NCI-H2107 treated with DMSO at 0.1 percent for 48 hours (cell line): ENCODE measurements around the gene HIC2.
"Not testable (repeated sequence)": the region's sequence is repeated elsewhere in the genome, so short reads cannot be mapped to it uniquely, and the experiment has no call there.

Experiments
- DNase-seq: peaks from one replicate; lab custom pipeline; 2025; ENCODE audit not compliant: unreplicated experiment; lab: John Stamatoyannopoulos, UW

Gene HIC2

DNA sequence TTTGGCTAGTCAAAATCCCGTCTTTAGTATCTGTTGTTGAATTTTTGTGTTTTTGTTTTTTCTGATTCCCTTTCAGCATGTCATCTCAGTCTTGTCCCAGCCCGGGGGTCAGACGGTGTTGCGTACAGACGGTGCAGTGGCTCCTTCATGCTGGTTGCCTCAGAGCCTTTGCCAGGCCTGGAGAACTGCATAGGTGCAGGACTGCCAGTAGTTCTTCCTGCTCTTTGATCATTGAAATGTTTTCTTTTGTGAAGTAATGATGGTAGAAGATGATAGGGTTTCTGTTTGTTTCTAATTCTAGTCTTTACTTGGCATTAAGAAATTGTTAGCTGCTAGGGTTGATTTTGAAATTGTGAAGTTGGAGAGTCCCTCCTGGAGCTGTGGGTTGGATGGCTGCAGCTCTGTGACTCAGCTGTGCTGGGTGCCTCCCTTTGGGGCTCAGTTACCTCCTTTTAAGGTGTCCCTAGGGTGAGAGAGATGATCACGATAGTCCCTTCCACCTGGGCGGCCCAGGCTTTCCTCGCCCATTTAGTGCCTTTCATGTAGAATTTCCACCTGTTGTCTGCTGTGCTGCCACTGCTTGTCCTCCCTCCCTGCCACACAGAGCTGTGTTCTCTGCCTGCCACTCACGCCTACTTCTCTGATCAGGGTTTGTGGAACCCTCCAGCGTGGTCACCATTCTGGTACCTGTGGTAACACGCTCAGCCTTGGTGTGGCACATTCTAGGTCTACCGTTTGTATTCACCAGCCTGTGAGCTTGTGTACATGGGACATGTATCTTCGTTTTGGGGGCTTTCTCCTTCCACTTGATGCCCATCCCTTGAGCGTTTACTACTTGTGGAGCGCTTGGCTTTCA lies 17.4 kb downstream of the HIC2 start:
- DNase-seq: not testable (repeated sequence)

DNA sequence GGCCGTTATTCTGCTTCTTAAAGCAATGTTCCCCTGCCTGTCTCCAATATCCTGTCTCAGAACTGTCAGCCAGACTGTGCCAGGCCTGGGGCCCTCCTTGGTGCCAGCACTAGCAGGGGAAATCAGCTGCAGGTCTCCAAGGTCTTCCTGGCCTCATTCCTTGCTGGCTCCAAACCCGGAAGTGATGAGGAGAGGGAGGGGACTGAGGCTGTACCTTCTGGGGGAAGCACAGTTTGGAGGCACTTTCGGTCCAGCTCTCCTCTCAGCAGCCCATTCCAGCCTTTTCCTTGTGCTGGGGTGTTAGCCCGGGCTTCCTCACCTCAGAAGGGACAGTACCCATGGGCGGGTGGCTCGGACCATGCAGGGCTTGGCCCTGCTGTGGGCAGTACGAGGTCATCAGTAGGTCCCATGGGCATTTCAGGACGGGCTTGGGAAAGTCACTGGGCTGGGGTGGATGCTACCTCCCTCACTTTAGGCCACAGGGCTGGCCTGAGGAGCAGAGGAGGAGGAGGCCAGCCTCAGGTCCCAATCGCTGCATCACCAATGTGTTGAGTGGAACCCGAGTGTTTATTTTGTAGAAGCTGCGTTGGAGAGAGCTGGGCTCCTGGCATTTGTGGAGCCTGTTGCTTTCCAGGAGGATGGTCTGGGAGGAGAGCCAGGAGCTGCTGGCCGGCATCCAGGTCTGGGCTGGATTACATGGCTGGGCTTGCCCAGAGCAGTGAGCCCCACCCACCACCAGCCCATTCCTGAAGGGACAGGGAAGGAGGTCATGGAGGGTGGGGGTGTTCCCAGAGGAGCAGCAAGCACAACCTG lies 19.0 kb downstream of the HIC2 start:
- not testable (repeated sequence) for DNase-seq

DNA sequence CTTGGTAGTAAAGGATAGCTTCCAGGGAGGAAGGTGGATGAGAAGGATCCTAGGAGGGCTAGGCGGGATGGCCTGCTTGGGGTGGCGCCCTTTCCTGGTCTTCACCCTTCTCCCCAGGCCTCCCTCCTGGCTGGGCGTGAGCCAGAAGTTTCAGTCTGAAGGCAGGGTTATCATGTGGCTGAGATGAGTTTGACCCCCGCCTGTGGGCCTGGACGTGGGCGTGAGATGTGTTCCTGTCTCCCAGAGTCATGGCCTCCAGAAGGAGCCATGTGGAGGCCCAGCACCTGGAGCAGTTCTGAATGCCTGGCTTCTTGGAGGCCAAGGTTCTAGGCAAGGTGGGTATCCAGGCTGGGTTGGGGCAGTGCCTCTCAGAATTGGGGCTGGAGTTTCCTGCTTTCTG lies 20.8 kb downstream of the HIC2 start:
- not testable (repeated sequence) for DNase-seq

DNA sequence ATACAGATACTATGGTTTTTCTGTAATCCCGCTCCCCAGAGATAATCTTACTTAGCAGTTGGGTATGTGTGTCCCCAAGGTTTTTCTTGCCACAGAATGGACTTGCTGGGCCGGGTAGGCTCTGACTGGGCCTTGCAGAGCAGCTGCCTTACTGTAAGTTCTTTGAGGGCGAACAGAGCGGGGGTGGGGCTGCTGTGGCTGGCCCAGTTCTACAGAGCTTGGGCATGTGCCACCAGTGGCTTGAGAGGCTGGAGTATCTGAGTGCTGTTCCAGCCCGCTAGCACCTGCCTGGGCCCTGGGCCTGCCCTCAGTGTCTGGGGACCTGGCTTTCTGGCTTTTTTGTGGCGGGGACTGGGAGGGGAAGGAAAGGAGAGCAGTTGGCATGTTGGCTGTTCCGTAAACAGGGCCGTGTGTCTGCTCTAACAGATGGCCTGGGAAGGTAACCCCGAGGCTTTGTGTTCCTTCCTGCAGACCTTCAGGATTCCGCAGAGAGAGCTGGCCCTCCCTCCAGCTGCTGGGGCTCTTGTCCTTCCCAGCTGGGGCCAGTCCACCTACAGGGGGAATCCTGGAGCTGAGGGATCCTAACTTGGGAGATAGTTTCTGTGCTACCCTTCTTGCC lies 23.0 kb downstream of the HIC2 start:
- not testable (repeated sequence) for DNase-seq

- DNase-seq: not testable (repeated sequence)
These were observed 23.5 kb downstream of the HIC2 start for GRCh38 chr22:21440676-21441075.

- not testable (repeated sequence) for DNase-seq
These were observed 24.0 kb downstream of the HIC2 start for GRCh38 chr22:21441170-21441569.

GRCh38 chr22:21442123-21442522 lies 25.0 kb downstream of the HIC2 start:
- DNase-seq: not testable (repeated sequence)

DNA sequence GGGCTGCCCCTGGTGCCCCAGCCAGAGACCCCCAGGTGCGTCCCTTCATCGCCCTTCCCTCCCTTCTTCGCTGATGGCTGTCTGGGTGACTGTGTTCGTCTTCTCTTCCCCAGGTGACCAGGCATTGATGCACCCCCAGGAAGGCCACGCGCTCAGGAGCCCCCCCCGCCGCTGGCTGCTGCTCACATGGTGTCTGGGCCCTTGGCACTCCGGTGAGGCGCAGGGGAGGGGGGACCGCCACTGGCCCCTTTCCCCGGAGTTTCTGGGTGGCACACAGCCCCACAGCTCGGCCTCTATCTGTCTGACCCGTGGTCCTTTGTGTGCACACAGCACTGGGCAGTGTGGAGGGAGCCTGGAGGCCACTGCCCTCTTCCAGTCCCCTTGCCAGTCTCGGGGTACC lies 25.5 kb downstream of the HIC2 start:
- not testable (repeated sequence) for DNase-seq

DNA sequence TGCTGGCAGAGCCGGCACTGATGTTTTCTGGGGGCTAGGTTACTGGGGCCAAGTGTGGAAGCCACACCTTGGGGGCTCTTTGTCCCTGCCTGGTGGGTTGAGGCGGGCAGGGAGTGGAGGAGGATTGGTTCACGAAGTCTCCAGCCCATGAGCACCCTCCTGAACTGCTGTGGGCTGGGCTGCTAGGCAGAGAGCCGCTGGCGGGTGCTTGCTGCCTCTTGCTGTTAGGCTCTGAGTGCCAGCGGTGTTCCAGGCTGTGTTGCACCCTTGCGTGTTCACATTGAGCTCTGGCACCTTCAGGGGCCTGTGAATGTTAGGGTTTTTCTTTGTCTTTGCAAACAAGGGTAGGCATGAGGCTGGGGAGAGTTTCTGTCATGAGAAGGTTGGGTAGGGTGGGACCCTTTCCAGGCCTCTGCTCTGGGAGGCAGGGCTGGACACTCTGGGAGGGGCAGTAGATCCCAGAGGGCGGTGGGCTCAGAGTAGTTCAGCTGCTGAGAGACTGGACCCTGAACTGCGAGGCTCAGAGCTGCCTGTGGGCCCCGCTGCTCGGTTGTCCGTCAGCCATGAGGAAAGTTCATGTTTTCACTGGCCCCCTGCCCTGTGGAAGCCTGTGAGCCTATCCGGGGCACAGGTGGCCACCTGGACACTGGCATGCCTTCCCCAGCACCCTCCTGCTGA lies 26.0 kb downstream of the HIC2 start:
- DNase-seq: no peak

GRCh38 chr22:21443735-21444421 lies 26.7 kb downstream of the HIC2 start:
- DNase-seq: no peak

DNA sequence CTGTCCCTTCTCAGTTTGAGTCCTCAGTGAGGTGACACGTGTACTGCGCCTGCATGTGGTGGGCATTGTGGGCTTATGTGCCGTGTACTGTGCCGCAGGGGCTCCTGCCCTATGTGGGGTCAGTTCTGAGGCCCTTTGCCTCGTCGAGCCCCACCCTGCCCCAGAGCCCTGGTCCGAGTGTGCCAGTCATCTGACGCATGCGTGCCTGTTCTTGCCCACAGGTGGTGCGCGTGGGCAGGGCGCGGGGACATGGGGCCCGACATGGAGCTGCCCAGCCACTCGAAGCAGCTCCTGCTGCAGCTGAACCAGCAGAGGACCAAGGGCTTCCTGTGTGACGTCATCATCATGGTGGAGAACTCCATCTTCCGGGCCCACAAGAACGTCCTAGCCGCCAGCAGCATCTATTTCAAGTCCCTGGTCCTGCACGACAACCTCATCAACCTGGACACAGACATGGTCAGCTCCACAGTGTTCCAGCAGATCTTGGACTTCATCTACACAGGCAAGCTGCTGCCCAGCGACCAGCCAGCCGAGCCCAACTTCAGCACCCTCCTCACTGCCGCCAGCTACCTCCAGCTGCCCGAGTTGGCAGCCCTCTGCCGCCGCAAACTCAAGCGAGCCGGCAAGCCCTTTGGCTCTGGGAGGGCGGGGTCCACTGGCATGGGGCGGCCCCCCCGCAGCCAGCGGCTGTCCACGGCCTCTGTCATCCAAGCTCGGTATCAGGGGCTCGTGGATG lies 27.7 kb downstream of the HIC2 start:
- no peak for DNase-seq

DNA sequence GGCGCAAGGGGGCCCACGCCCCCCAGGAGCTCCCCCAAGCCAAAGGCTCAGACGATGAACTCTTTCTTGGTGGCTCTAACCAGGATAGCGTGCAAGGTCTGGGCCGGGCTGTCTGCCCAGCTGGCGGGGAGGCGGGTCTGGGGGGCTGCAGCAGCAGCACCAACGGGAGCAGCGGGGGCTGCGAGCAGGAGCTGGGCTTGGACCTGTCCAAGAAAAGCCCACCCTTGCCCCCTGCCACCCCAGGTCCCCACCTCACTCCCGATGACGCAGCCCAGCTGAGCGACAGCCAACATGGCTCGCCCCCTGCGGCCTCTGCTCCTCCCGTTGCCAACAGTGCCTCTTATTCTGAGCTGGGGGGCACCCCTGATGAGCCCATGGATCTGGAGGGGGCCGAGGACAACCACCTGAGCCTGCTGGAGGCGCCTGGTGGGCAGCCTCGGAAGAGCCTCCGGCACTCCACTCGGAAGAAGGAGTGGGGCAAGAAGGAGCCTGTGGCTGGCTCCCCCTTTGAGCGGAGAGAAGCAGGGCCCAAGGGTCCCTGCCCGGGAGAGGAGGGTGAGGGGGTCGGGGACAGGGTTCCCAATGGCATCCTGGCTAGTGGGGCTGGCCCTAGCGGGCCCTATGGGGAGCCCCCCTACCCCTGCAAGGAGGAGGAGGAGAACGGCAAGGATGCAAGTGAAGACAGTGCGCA lies 28.4 kb downstream of the HIC2 start:
- DNase-seq: no peak

DNA sequence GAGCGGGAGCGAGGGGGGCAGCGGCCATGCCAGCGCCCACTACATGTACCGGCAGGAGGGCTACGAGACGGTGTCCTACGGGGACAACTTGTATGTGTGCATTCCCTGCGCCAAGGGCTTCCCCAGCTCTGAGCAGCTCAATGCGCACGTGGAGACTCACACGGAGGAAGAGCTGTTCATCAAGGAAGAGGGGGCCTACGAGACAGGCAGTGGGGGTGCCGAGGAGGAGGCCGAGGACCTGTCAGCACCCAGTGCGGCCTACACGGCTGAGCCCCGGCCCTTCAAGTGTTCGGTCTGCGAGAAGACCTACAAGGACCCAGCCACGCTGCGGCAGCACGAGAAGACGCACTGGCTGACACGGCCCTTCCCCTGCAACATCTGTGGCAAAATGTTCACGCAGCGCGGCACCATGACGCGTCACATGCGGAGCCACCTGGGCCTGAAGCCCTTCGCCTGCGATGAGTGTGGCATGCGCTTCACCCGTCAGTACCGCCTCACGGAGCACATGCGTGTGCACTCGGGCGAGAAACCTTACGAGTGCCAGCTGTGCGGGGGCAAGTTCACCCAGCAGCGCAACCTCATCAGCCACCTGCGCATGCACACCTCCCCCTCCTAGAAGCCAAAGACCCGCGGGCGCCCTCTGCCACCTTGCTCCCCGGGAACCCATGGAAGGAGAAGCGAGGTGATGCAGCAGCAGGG lies 29.1 kb downstream of the HIC2 start:
- no peak for DNase-seq

DNA sequence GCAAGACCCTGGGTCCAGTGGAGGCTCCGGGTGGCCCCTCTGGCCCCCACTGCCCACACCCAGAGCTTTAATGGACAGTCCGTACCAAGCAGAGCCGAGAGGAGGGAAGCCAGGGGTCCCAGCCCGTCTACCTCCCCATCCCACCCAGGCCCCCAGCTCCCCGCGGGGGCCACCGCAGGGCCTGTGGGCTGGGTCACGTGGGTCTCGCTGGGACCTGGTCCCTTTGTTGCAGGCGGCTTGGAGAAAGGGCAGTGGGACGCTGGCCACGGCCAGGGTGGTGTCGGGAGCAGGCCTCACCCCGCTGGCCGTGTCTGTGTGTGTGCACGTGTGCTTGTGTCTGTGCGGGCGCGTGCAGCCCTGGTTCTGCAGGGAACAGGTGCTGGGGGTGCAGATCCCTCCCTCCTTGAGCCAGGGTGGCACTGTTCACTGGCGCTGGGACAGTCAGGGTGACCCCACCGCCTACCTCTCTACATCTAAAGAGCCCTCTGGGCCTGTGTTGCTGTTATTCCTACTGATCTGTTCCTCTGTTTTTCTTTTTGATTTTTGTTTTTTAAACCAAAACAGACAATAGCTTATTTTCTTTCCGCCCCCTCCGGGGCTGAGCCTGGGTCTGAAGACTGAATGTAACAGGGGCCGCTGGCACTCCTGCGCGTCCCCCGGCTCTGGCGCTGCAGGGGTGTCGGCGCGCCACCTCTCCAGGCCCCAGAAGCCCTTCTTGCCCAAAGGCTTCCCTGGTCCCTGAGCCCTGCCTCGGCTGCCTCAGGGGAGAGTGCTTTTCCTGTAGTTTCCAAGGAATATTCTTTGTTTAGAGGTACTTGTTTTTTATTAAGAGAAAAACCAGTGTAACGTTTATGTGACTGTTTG lies 29.9 kb downstream of the HIC2 start:
- no peak for DNase-seq

GRCh38 chr22:21447694-21448402 lies 30.7 kb downstream of the HIC2 start:
- DNase-seq: no peak

- DNase-seq: no peak
These were observed 31.7 kb downstream of the HIC2 start for GRCh38 chr22:21448627-21449416.
